CD4-positive, alpha-beta T cell treated with Interleukin-15 for 4 hours (primary cell): ENCODE data around the gene ZNF660.

Experiments
- DNase-seq: peaks from one replicate; pipeline ENCODE4 v3.0.0-alpha.2; 2020; ENCODE audit warnings: low spot score

The ZNF660 gene

GRCh38 chr3:44632193-44632592, 47.4 kb downstream of the ZNF660 start:
- DNase-seq = no peak

- DNase-seq = no peak
Observed at GRCh38 chr3:44642337-44642736, 57.6 kb downstream of the ZNF660 start.

GRCh38 chr3:44643024-44643423, 58.3 kb downstream of the ZNF660 start:
- DNase-seq = no peak

- no peak for DNase-seq
Observed at GRCh38 chr3:44647771-44648170, 63.0 kb downstream of the ZNF660 start.

GRCh38 chr3:44648564-44649229, 63.9 kb downstream of the ZNF660 start, which contains the start of gene ZNF35:
TSS of gene ZNF35 (plus strand) at chr3:44648732. CDS start at chr3:44651068, 2,336 bp downstream.
- peak; percentile 37 for DNase-seq
